ENCODE results near the gene INO80.

DNA sequence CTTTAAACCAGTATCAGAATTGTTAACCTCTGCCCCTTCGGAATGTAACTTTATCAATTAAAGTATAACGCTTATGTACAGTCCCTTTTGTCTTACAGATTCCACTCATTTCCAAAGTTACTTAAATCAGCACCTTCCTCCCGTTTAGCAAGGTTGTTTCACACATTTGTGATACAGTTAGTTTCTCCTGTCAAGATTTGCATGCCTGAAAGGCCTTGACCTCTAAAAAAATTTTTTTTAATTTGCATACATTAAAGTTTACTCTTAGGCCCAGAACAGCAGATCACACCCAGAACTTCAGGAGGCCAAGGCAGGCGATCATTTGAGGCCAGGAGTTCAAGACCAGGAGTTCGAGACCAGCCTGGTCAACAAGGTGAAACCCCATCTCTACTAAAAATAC, 9.1 kb downstream of the INO80 start:
- no peak for TF ChIP-seq BACH2 (CRISPR knock-in tag; IDR thresholded peaks at IDR 0.05; ENCODE audit: borderline replicate concordance)
- TF ChIP-seq CREB5 (CRISPR knock-in tag; IDR thresholded peaks at IDR 0.05; ENCODE audit: low read depth), result no peak
- TF ChIP-seq ISL1 (CRISPR knock-in tag; IDR thresholded peaks at IDR 0.05), result no peak
- no peak for TF ChIP-seq ZFP30 (CRISPR knock-in tag; IDR thresholded peaks at IDR 0.05)
- no peak for TF ChIP-seq ZFP3 (CRISPR knock-in tag; IDR thresholded peaks at IDR 0.05)
- no peak for TF ChIP-seq ZNF565 (CRISPR knock-in tag; conservative IDR thresholded peaks at IDR 0.05; ENCODE audit: low read depth)
- TF ChIP-seq, protein P1, sequence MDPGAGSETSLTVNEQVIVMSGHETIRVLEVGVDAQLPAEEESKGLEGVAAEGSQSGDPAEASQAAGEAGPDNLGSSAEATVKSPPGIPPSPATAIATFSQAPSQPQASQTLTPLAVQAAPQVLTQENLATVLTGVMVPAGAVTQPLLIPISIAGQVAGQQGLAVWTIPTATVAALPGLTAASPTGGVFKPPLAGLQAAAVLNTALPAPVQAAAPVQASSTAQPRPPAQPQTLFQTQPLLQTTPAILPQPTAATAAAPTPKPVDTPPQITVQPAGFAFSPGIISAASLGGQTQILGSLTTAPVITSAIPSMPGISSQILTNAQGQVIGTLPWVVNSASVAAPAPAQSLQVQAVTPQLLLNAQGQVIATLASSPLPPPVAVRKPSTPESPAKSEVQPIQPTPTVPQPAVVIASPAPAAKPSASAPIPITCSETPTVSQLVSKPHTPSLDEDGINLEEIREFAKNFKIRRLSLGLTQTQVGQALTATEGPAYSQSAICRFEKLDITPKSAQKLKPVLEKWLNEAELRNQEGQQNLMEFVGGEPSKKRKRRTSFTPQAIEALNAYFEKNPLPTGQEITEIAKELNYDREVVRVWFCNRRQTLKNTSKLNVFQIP (CRISPR knock-in tag; IDR thresholded peaks at IDR 0.05; ENCODE audit: borderline replicate concordance, low read depth), result no peak
- no peak for TF ChIP-seq CSRNP3 (CRISPR knock-in tag; IDR thresholded peaks at IDR 0.05)
- TF ChIP-seq PATZ1 (CRISPR knock-in tag; IDR thresholded peaks at IDR 0.05; ENCODE audit: borderline replicate concordance), result no peak
- TF ChIP-seq ZC3H10 (CRISPR knock-in tag; IDR thresholded peaks at IDR 0.05), result no peak
- TF ChIP-seq TSHZ2 (CRISPR knock-in tag; IDR thresholded peaks at IDR 0.05), result no peak
- TF ChIP-seq RARB (CRISPR knock-in tag; IDR thresholded peaks at IDR 0.05), result no peak
- no peak for TF ChIP-seq PPARA (CRISPR knock-in tag; IDR thresholded peaks at IDR 0.05; ENCODE audit: borderline replicate concordance)
- no peak for TF ChIP-seq ZNF70 (CRISPR knock-in tag; IDR thresholded peaks at IDR 0.05)
